Measurements from ENCODE around the gene SMIM8. TPM values are rescaled to one million over a fixed set of nuclear protein-coding genes. Genes with fewer than 3 reads are reported as not detected.
"Not testable (repeated sequence)": the region's sequence is repeated elsewhere in the genome, so short reads cannot be mapped to it uniquely, and the experiment has no call there.

The SMIM8 gene
- total RNA-seq, 3 donors from 2014 or later (not counting 1 experiment from before 2014, with no cell fraction given) = 8.0 to 11.1 (median 9.5) TPM

DNA sequence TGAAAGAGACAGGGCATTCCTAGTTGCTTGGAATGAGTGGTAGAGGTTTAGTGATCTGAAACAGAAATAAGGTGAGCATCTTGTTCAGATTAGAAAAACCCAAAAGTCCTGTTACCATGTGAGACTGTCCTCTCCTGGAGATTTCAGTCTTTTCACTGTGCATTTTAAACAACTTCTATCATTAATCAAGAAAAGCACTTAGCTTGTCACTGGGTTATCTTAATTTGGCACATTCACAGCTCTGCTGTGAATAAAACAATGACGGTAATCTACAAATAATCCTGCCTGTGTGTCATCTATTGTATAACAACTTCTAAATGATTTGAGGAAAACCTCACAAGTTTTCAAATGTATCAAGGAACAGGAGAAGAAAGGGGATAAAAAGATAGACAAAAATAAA lies 9.5 kb upstream of the SMIM8 start:
- no peaks in the 10 kb centered on the region for H3K4me1 Mint-ChIP-seq
- H3K27ac Mint-ChIP-seq = no peak overlapping the region
- Histone ChIP-seq H3K9me3 (ENCODE audit: control insufficient read depth, insufficient read depth, low read length) (no peaks in the 10 kb centered on the region), H3K4me1 (ENCODE audit: control insufficient read depth, insufficient read depth, low read length) (no peaks in the 10 kb centered on the region), H3K27me3 (ENCODE audit: control insufficient read depth, insufficient read depth, low read length) (no peaks in the 10 kb centered on the region), H3K27ac (ENCODE audit: low read length) (no peak overlapping the region), H3K36me3 (ENCODE audit: control insufficient read depth, insufficient read depth, low read length) (no peaks in the 10 kb centered on the region), H3K4me3 (ENCODE audit: low read length) (no peak overlapping the region)
- DNase-seq (no peak), ATAC-seq (no peak)
- H3K27me3 Mint-ChIP-seq (ENCODE audit: low read depth in 2 of 2) = peaks cover 17 to 54% of the 10 kb centered on the region in 2 donors
- no CpG with 5 or more reads among the region's 1 CpG for WGBS (ENCODE audit: insufficient coverage)
- no peak for TF ChIP-seq CTCF (IDR thresholded peaks at IDR 0.05)
- H3K36me3 Mint-ChIP-seq = no peaks in the 10 kb centered on the region
- H3K4me3 Mint-ChIP-seq = no peak overlapping the region
- intact Hi-C loops (cut with micrococcal nuclease) = no loop called here
- no peaks in the 10 kb centered on the region for H3K9me3 Mint-ChIP-seq

DNA sequence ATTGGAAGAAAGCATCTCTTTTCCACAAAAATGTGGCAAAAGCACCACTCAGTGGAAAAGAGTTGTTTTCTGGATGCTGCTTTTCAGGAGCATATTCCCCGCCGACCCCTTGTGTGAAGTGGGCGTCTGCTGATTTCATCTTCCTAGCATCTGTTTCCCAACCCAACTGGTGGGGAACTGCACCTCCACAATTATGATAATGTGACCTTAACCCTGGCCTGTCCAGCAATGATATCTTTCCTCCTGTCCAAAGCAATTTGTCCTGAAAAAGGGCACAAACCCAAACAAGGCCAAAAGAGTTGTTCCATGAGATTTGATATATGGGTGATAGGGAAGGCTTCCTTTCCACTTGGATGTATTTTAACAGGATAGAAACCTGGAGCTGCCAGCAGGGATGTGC lies 7.3 kb upstream of the SMIM8 start:
- H3K27ac Mint-ChIP-seq = no peak overlapping the region
- ATAC-seq = no peak
- no peaks in the 10 kb centered on the region for H3K9me3 ChIP-seq (ENCODE audit: control insufficient read depth, insufficient read depth, low read length)
- H3K9me3 Mint-ChIP-seq = no peaks in the 10 kb centered on the region
- no peak overlapping the region for H3K27ac ChIP-seq (ENCODE audit: low read length)
- H3K36me3 Mint-ChIP-seq = no peaks in the 10 kb centered on the region
- intact Hi-C loops (cut with micrococcal nuclease) = no loop called here
- 91% methylated on average over 3 of the region's 3 CpGs for WGBS (ENCODE audit: insufficient coverage)
- TF ChIP-seq CTCF (IDR thresholded peaks at IDR 0.05) = no peak
- H3K36me3 ChIP-seq (ENCODE audit: control insufficient read depth, insufficient read depth, low read length) = no peaks in the 10 kb centered on the region
- H3K4me1 ChIP-seq (ENCODE audit: control insufficient read depth, insufficient read depth, low read length) = no peaks in the 10 kb centered on the region
- H3K27me3 ChIP-seq (ENCODE audit: control insufficient read depth, insufficient read depth, low read length) = no peaks in the 10 kb centered on the region
- no peak for DNase-seq
- no peaks in the 10 kb centered on the region for H3K4me1 Mint-ChIP-seq
- H3K4me3 Mint-ChIP-seq = no peak overlapping the region
- peaks cover 21 to 52% of the 10 kb centered on the region in 2 donors for H3K27me3 Mint-ChIP-seq (ENCODE audit: low read depth in 2 of 2)
- no peak overlapping the region for H3K4me3 ChIP-seq (ENCODE audit: low read length)

- H3K27me3 ChIP-seq (ENCODE audit: control insufficient read depth, insufficient read depth, low read length) = no peaks in the 10 kb centered on the region
- peaks cover 6% of the 10 kb centered on the region for H3K4me1 ChIP-seq (ENCODE audit: control insufficient read depth, insufficient read depth, low read length)
- no peak for DNase-seq
- ATAC-seq = no peak
- no peaks in the 10 kb centered on the region for H3K9me3 ChIP-seq (ENCODE audit: control insufficient read depth, insufficient read depth, low read length)
- no peak for TF ChIP-seq CTCF (IDR thresholded peaks at IDR 0.05)
- no peaks in the 10 kb centered on the region for H3K9me3 Mint-ChIP-seq
- H3K4me3 Mint-ChIP-seq = no peak overlapping the region
- H3K27ac ChIP-seq (ENCODE audit: low read length) = no peak overlapping the region
- H3K4me1 Mint-ChIP-seq = peaks cover 13 to 23% of the 10 kb centered on the region in 2 donors
- peaks cover 15 to 31% of the 10 kb centered on the region in 2 donors for H3K27me3 Mint-ChIP-seq (ENCODE audit: low read depth in 2 of 2)
- H3K27ac Mint-ChIP-seq = no peak overlapping the region
- no peak overlapping the region for H3K4me3 ChIP-seq (ENCODE audit: low read length)
- H3K36me3 ChIP-seq (ENCODE audit: control insufficient read depth, insufficient read depth, low read length) = no peaks in the 10 kb centered on the region
- intact Hi-C loops (cut with micrococcal nuclease) = no loop called here
- no peaks in the 10 kb centered on the region for H3K36me3 Mint-ChIP-seq
- 82% methylated on average over 2 of the region's 3 CpGs for WGBS (ENCODE audit: insufficient coverage)
Observed at GRCh38 chr6:87319271-87319987, 3.0 kb upstream of the SMIM8 start.

GRCh38 chr6:87323880-87324279 lies 1.5 kb downstream of the SMIM8 start:
- H3K27me3 ChIP-seq (ENCODE audit: control insufficient read depth, insufficient read depth, low read length); H3K4me1 ChIP-seq (ENCODE audit: control insufficient read depth, insufficient read depth, low read length); H3K9me3 ChIP-seq (ENCODE audit: control insufficient read depth, insufficient read depth, low read length); H3K27me3 Mint-ChIP-seq (ENCODE audit: low read depth in 2 of 2); H3K36me3 ChIP-seq (ENCODE audit: control insufficient read depth, insufficient read depth, low read length); H3K36me3 Mint-ChIP-seq; ATAC-seq; H3K9me3 Mint-ChIP-seq; H3K4me3 ChIP-seq (ENCODE audit: low read length); H3K27ac ChIP-seq (ENCODE audit: low read length); DNase-seq; H3K27ac Mint-ChIP-seq: not testable (repeated sequence)
- 100% methylated on average over 1 of the region's 1 CpG for WGBS (ENCODE audit: insufficient coverage)
- Mint-ChIP-seq H3K4me1 (peaks cover 13 to 23% of the 10 kb centered on the region in 2 donors), H3K4me3 (peak overlapping the region; percentile 77)
- intact Hi-C loops (cut with micrococcal nuclease) = loop anchor here (10.0 kb wide), 1 partner anchor 381 kb away; the partner anchor contains the start of gene AKIRIN2

All from natural killer cell (primary cell).